ENCODE results near the gene MAGI1.

MAGI1 gene

GRCh38 chr3:65828706-65829105, 210.0 kb downstream of the MAGI1 start:
- DNase-seq = no peak

GRCh38 chr3:65827076-65827475, 211.6 kb downstream of the MAGI1 start:
- DNase-seq = no peak

GRCh38 chr3:65824166-65824565, 214.6 kb downstream of the MAGI1 start:
- DNase-seq = no peak

- DNase-seq = no peak
Measured at GRCh38 chr3:65820600-65820999, 218.1 kb downstream of the MAGI1 start.

- no peak for DNase-seq
Measured at GRCh38 chr3:65819896-65820295, 218.8 kb downstream of the MAGI1 start.

- no peak for DNase-seq
Measured at GRCh38 chr3:65817553-65818126, 221.1 kb downstream of the MAGI1 start.

- DNase-seq = no peak
Measured at GRCh38 chr3:65816208-65816607, 222.5 kb downstream of the MAGI1 start.

GRCh38 chr3:65814845-65815578, 223.7 kb downstream of the MAGI1 start:
- DNase-seq = no peak

GRCh38 chr3:65811892-65812291, 226.8 kb downstream of the MAGI1 start:
- no peak for DNase-seq

GRCh38 chr3:65811086-65811761, 227.5 kb downstream of the MAGI1 start:
- peak; percentile 15 for DNase-seq

- peak; percentile 57 for DNase-seq
Measured at GRCh38 chr3:65810302-65810701, 228.4 kb downstream of the MAGI1 start.

- DNase-seq = no peak
Measured at GRCh38 chr3:65809641-65810150, 229.0 kb downstream of the MAGI1 start.

- DNase-seq = no peak
Measured at GRCh38 chr3:65808824-65809223, 229.9 kb downstream of the MAGI1 start.

- no peak for DNase-seq
Measured at GRCh38 chr3:65808407-65808806, 230.3 kb downstream of the MAGI1 start.

- no peak for DNase-seq
Measured at GRCh38 chr3:65807225-65807624, 231.5 kb downstream of the MAGI1 start.

GRCh38 chr3:65806600-65806999, 232.1 kb downstream of the MAGI1 start:
- no peak for DNase-seq

GRCh38 chr3:65796676-65797075, 242.0 kb downstream of the MAGI1 start:
- DNase-seq = no peak

- DNase-seq = no peak
Measured at GRCh38 chr3:65795166-65795565, 243.6 kb downstream of the MAGI1 start.

- DNase-seq = no peak
Measured at GRCh38 chr3:65793495-65794200, 245.1 kb downstream of the MAGI1 start.

GRCh38 chr3:65788461-65788860, 250.3 kb downstream of the MAGI1 start:
- no peak for DNase-seq

GRCh38 chr3:65787827-65788226, 250.9 kb downstream of the MAGI1 start:
- DNase-seq = no peak

- DNase-seq = peak; percentile 11
Measured at GRCh38 chr3:65787340-65787739, 251.4 kb downstream of the MAGI1 start.

GRCh38 chr3:65786890-65787289, 251.8 kb downstream of the MAGI1 start:
- no peak for DNase-seq

All from NCI-H2171 treated with DMSO at 0.1 percent for 48 hours (cell line).